H1 (cell line): ENCODE results near the gene RSAD1. TPM values are rescaled to one million over a fixed set of nuclear protein-coding genes. Genes with fewer than 3 reads are reported as not detected.

Experiments
- CTCF ChIA-PET: fragments of 300-600 bp; sonication (Branson Sonifier 250); formaldehyde crosslinking; loops from one replicate; lab custom pipeline; 2021; ENCODE audit not compliant: partially characterized antibody; lab: Charles Lee
- POLR2A ChIA-PET: fragments of 300-600 bp; sonication (Branson Sonifier 250); formaldehyde crosslinking; loops from one replicate; lab custom pipeline; 2021; ENCODE audit warnings: inconsistent platforms; ENCODE audit not compliant: partially characterized antibody; lab: Charles Lee
- DNase-seq, 2 experiments: peaks; one replicate each; pipeline versions ENCODE4 v3.0.0 to v3.0.0-alpha.2; 2010 to 2022; ENCODE audit warnings: low spot score in 2 of 2, low read depth in 1 of 2, mixed read lengths in 1 of 2
- FAIRE-seq: peaks from 2 replicates; lab custom pipeline; 2011; peaks lifted over from hg19 to GRCh38; lab: Jason Lieb, UNC
- H2AFZ ChIP-seq: 2 replicates; pipeline ENCODE4 v1.8.1; 2012; ENCODE audit warnings: low read length, inconsistent platforms
- H2AK5ac ChIP-seq: 2 replicates; pipeline ENCODE4 v1.6.1; 2013; ENCODE audit warnings: low read depth, low read length
- H2BK120ac ChIP-seq: replicated peaks from 2 replicates; pipeline ENCODE3; 2013; ENCODE audit warnings: low read depth, low read length, inconsistent platforms
- H2BK12ac ChIP-seq: 2 replicates; pipeline ENCODE4 v1.6.1; 2013; ENCODE audit warnings: low read depth, low read length
- H2BK15ac ChIP-seq: 2 replicates; pipeline ENCODE4 v1.6.1; 2013; ENCODE audit warnings: low read length
- H2BK20ac ChIP-seq: 2 replicates; pipeline ENCODE4 v1.6.1; 2013; ENCODE audit warnings: low read length
- H2BK5ac ChIP-seq: 2 replicates; pipeline ENCODE4 v1.6.1; 2013; ENCODE audit warnings: low read depth, low read length
- H3K14ac ChIP-seq: 2 replicates; pipeline ENCODE4 v1.6.1; 2013; ENCODE audit warnings: inconsistent platforms; ENCODE audit not compliant: insufficient read length
- H3K18ac ChIP-seq: 2 replicates; pipeline ENCODE4 v1.6.1; 2013; ENCODE audit warnings: low read length; ENCODE audit errors: extremely low read depth
- H3K23ac ChIP-seq: 2 replicates; pipeline ENCODE4 v1.6.1; 2013; ENCODE audit warnings: inconsistent platforms; ENCODE audit not compliant: insufficient read length
- H3K23me2 ChIP-seq: 2 replicates; pipeline ENCODE4 v1.6.1; 2013; ENCODE audit warnings: low read depth, low read length
- H3K27ac ChIP-seq: 2 replicates; pipeline ENCODE4 v1.6.1; 2011; ENCODE audit warnings: low read depth, low read length, inconsistent platforms
- H3K27me3 ChIP-seq, 4 experiments: replicated peaks in 1 of 4; 1 replicate in 1 of 4; 2 replicates in 3 of 4; pipeline versions ENCODE4 v1.6.1 to v1.8.1; 2011 to 2013; ENCODE audit warnings: low read length in 3 of 4, mild to moderate bottlenecking in 3 of 4, inconsistent platforms in 2 of 4, mixed read lengths in 2 of 4, moderate library complexity in 1 of 4; ENCODE audit not compliant: control insufficient read depth in 3 of 4, insufficient read depth in 3 of 4; ENCODE audit errors: extremely low read depth in 1 of 4
- H3K36me3 ChIP-seq, 4 experiments: 2 replicates each; pipeline versions ENCODE4 v1.6.1 to v1.8.1; 2011 to 2013; ENCODE audit warnings: mild to moderate bottlenecking in 4 of 4, low read length in 3 of 4, moderate library complexity in 2 of 4, control low read depth in 1 of 4, inconsistent platforms in 1 of 4; ENCODE audit not compliant: insufficient read depth in 4 of 4, control insufficient read depth in 2 of 4
- H3K4ac ChIP-seq: replicated peaks from 2 replicates; pipeline ENCODE3; 2013; ENCODE audit warnings: low read length, low read depth, mixed read lengths, inconsistent platforms; ENCODE audit not compliant: insufficient read length
- H3K4me1 ChIP-seq, 4 experiments: replicated peaks in 1 of 4; 1 replicate in 1 of 4; 2 replicates in 3 of 4; pipeline versions ENCODE4 v1.6.1 to v1.8.1; 2011 to 2013; ENCODE audit warnings: low read length in 3 of 4, inconsistent platforms in 2 of 4, mixed read lengths in 1 of 4; ENCODE audit not compliant: insufficient read depth in 4 of 4, control insufficient read depth in 3 of 4
- H3K4me2 ChIP-seq, 2 experiments: 2 replicates each; pipeline versions ENCODE4 v1.6.1 to v1.8.1; 2011 to 2013; ENCODE audit warnings: low read depth in 2 of 2, low read length in 2 of 2, control low read depth in 1 of 2, inconsistent platforms in 1 of 2, mild to moderate bottlenecking in 1 of 2; ENCODE audit not compliant: insufficient read depth in 1 of 2
- H3K4me3 ChIP-seq, 4 experiments: fragments of 200-600, 300-600 bp in 1 of 4; sonication (generic), shearing (Covaris generic), sonication (Bioruptor Twin) in 1 of 4; 2 replicates each; pipeline versions ENCODE4 v1.5.1 to v1.8.1; 2011 to 2016; ENCODE audit warnings: low read length in 4 of 4, low read depth in 3 of 4, control low read depth in 2 of 4, inconsistent platforms in 2 of 4, mild to moderate bottlenecking in 2 of 4, mixed read lengths in 1 of 4, moderate library complexity in 1 of 4; ENCODE audit not compliant: insufficient read depth in 2 of 4; ENCODE audit errors: extremely low read depth in 1 of 4
- H3K56ac ChIP-seq: replicated peaks from 2 replicates; pipeline ENCODE3; 2013; ENCODE audit warnings: low read depth, mild to moderate bottlenecking, mixed read lengths, low read length, inconsistent platforms; ENCODE audit not compliant: insufficient read length
- H3K79me1 ChIP-seq: 2 replicates; pipeline ENCODE4 v1.6.1; 2013; ENCODE audit warnings: low read depth, low read length, control low read depth
- H3K79me2 ChIP-seq, 2 experiments: 2 replicates each; pipeline versions ENCODE4 v1.6.1 to v1.8.1; 2012 to 2013; ENCODE audit warnings: low read length in 2 of 2, mild to moderate bottlenecking in 2 of 2, inconsistent platforms in 1 of 2; ENCODE audit not compliant: insufficient read depth in 2 of 2, control insufficient read depth in 1 of 2
- H3K9ac ChIP-seq, 4 experiments: replicated peaks in 1 of 4; 1 replicate in 1 of 4; 2 replicates in 3 of 4; pipeline versions ENCODE4 v1.6.1 to v1.8.1; 2011 to 2013; ENCODE audit warnings: low read depth in 3 of 4, low read length in 3 of 4, control low read depth in 2 of 4, mild to moderate bottlenecking in 2 of 4, moderate library complexity in 2 of 4, inconsistent platforms in 1 of 4; ENCODE audit errors: extremely low read depth in 1 of 4
- H3K9me3 ChIP-seq, 2 experiments: 2 replicates each; pipeline versions ENCODE4 v1.6.1 to v1.8.1; 2012 to 2013; ENCODE audit warnings: mild to moderate bottlenecking in 2 of 2, moderate library complexity in 2 of 2, control low read depth in 1 of 2, inconsistent platforms in 1 of 2, low read depth in 1 of 2, low read length in 1 of 2, mixed read lengths in 1 of 2; ENCODE audit not compliant: insufficient read depth in 2 of 2
- H4K20me1 ChIP-seq, 2 experiments: replicated peaks in 1 of 2; 2 replicates each; pipeline versions ENCODE3 to v1.8.1; 2011 to 2013; ENCODE audit warnings: inconsistent platforms in 2 of 2, low read length in 2 of 2, mild to moderate bottlenecking in 1 of 2; ENCODE audit not compliant: insufficient read depth in 2 of 2, control insufficient read depth in 1 of 2
- H4K5ac ChIP-seq: 2 replicates; pipeline ENCODE4 v1.6.1; 2013; ENCODE audit warnings: low read length, low read depth, mixed read lengths, inconsistent platforms; ENCODE audit not compliant: insufficient read length
- H4K8ac ChIP-seq: 2 replicates; pipeline ENCODE4 v1.8.0; 2013; ENCODE audit warnings: mild to moderate bottlenecking, moderate library complexity, low read length, inconsistent platforms; ENCODE audit not compliant: insufficient read depth; ENCODE audit errors: extremely low read depth
- H4K91ac ChIP-seq: replicated peaks from 2 replicates; pipeline ENCODE3; 2013; ENCODE audit warnings: low read length, mixed read lengths, inconsistent platforms; ENCODE audit not compliant: insufficient read length
- ATF2 ChIP-seq: IDR thresholded peaks from 2 replicates; pipeline ENCODE4 v1.6.1; 2012; ENCODE audit warnings: low read length, inconsistent platforms
- CBX5 ChIP-seq: fragments of 300-800, 300-1000 bp; sonication (generic); IDR thresholded peaks from 2 replicates; pipeline ENCODE4 v1.7.1; 2016; ENCODE audit warnings: antibody characterized with exemption, low read length, low read depth
- CEBPB ChIP-seq: IDR thresholded peaks from 2 replicates; pipeline ENCODE4 v1.6.1; 2012; ENCODE audit warnings: low read depth, low read length
- FOSL1 ChIP-seq: IDR thresholded peaks from 2 replicates; pipeline ENCODE4 v1.6.1; 2011; ENCODE audit warnings: mild to moderate bottlenecking, low read depth, low read length, moderate library complexity; ENCODE audit not compliant: insufficient read depth
- HDAC2 ChIP-seq, 2 experiments: fragments of 300-600 bp in 1 of 2; sonication (generic) in 1 of 2; IDR thresholded peaks; 2 replicates each; pipeline ENCODE4 v1.6.1; 2011 to 2012; ENCODE audit warnings: low read depth in 2 of 2, low read length in 2 of 2, mild to moderate bottlenecking in 2 of 2, moderate library complexity in 2 of 2, borderline replicate concordance in 1 of 2, inconsistent platforms in 1 of 2
- KDM1A ChIP-seq: fragments of 200-600, 300-600 bp; sonication (generic); IDR thresholded peaks from 2 replicates; pipeline ENCODE4 v1.7.1; 2016; ENCODE audit warnings: mild to moderate bottlenecking, low read length, borderline replicate concordance
- SAP30 ChIP-seq: fragments of 300-600 bp; sonication (generic); IDR thresholded peaks from 2 replicates; pipeline ENCODE4 v1.7.1; 2012; ENCODE audit warnings: low read length, moderate library complexity, mild to moderate bottlenecking, inconsistent platforms; ENCODE audit not compliant: insufficient read depth, insufficient replicate concordance
- SP1 ChIP-seq: IDR thresholded peaks from 2 replicates; pipeline ENCODE4 v1.6.1; 2011; ENCODE audit warnings: low read depth, low read length
- USF2 ChIP-seq: IDR thresholded peaks from 2 replicates; pipeline ENCODE4 v1.6.1; 2011; ENCODE audit warnings: low read length, improper control_type of control experiment
- WGBS, 2 experiments: shearing (Covaris generic) in 1 of 2; methylation state at CpG; one replicate each; pipeline versions ENCODE4 v1.1.6 to v1.1.7; 2013 to 2015; ENCODE audit warnings: low lambda C conversion rate in 2 of 2, mixed read lengths in 2 of 2, inconsistent platforms in 1 of 2, low coverage in 1 of 2, missing lambda C conversion rate in 1 of 2; ENCODE audit not compliant: insufficient replicate concordance in 2 of 2, insufficient coverage in 1 of 2, insufficient read length in 1 of 2; ENCODE audit errors: extremely low coverage in 1 of 2, missing lambda C conversion rate in 1 of 2; 5-methylcytosine and 5-hydroxymethylcytosine counted together
- polyA plus RNA-seq, 7 experiments: library from polyadenylated mRNA; depleted of rRNA in 3 of 7; stranded (reverse) in 5 of 7; unstranded in 2 of 7; fragments of >200 nt in 5 of 7; fragments of 200-250 nt in 2 of 7; gene quantifications; 1 replicate in 5 of 7; 2 replicates in 1 of 7; 4 replicates in 1 of 7; pipeline versions ENCODE4 v1.2.1 to v1.2.3, GENCODE V29; 2011 to 2013; ENCODE audit warnings: missing spikeins in 2 of 7, mixed read lengths in 2 of 7
- total RNA-seq: library from RNA; stranded (reverse); fragmentation: NEBNext Ultra II Directional; extraction: Animal tissue kit (Norgen Biotek cat#: 25700); gene quantifications from 2 replicates; pipeline ENCODE4 v1.2.1, GENCODE V29; 2021

Gene RSAD1
- total and polyA plus RNA-seq, 2 of the 8 experiments (the other 6 are each of a cell fraction or from before 2014, with no cell fraction given) = 17.9 to 33.5 TPM

GRCh38 chr17:50473901-50474300 is 4.8 kb upstream of the RSAD1 start:
- H3K56ac ChIP-seq = no peak overlapping the region
- H2BK120ac ChIP-seq = no peak overlapping the region
- H3K36me3 ChIP-seq = no peaks in the 10 kb centered on the region
- no peaks in the 10 kb centered on the region for H3K79me2 ChIP-seq
- 94% methylated on average over 11 of the region's 11 CpGs; no CpG with 5 or more reads in 1 of the 2 experiments for WGBS, 2 experiments
- H3K23ac ChIP-seq = no peak overlapping the region
- no peaks in the 10 kb centered on the region for H3K79me1 ChIP-seq
- peaks cover under 1 to 19% (median 14%) of the 10 kb centered on the region in 4 experiments; a peak in 6 of 7 replicates for H3K27me3 ChIP-seq
- H3K9ac ChIP-seq = no peak overlapping the region
- H2AK5ac ChIP-seq = no peak overlapping the region
- H4K91ac ChIP-seq = no peak overlapping the region
- H4K5ac ChIP-seq = no peak overlapping the region
- no peak overlapping the region for H3K14ac ChIP-seq
- no peaks in the 10 kb centered on the region for H4K20me1 ChIP-seq
- CTCF ChIA-PET = interaction anchor here (0.6 to 8.8 kb wide), 8 partner anchors 14 to 1855 kb away, joined by 3 to 49 read pairs (median 4); partner anchors contain the start of gene LRRC59
- FAIRE-seq (no peak), DNase-seq (no peak)
- no peak overlapping the region for H2BK5ac ChIP-seq
- H2BK15ac ChIP-seq = no peak overlapping the region
- H3K27ac ChIP-seq = no peak overlapping the region
- no peak overlapping the region for H3K18ac ChIP-seq
- H3K23me2 ChIP-seq = peaks cover 6% of the 10 kb centered on the region
- H3K4me1 ChIP-seq = peaks cover 0 to 4% (median 4%) of the 10 kb centered on the region in 4 experiments; a peak in 6 of 7 replicates
- no peaks in the 10 kb centered on the region for H3K9me3 ChIP-seq
- H4K8ac ChIP-seq = no peak overlapping the region
- POLR2A ChIA-PET = interaction anchor here (1.2 kb wide), 1 partner anchor 88 kb away, joined by 3 read pairs; no protein-coding TSS in a partner anchor
- no peak overlapping the region for H3K4me2 ChIP-seq
- H2AFZ ChIP-seq = no peak overlapping the region
- H3K4me3 ChIP-seq = no peak overlapping the region
- H2BK12ac ChIP-seq = no peak overlapping the region; the same call in 1 of the 2 replicates
- no peak overlapping the region for H2BK20ac ChIP-seq
- no peak overlapping the region for H3K4ac ChIP-seq
- TF ChIP-seq FOSL1 (no peak), ATF2 (no peak), USF2 (no peak), KDM1A (no peak), HDAC2 (IDR thresholded peaks at IDR 0.05; ENCODE audit: borderline replicate concordance in 1 of 2, low read depth in 2 of 2, low read length in 2 of 2) (no peak), CBX5 (no peak), SAP30 (no peak), SP1 (no peak), CEBPB (no peak)
